Measurements from ENCODE around the gene KIF15.

KIF15 gene

DNA sequence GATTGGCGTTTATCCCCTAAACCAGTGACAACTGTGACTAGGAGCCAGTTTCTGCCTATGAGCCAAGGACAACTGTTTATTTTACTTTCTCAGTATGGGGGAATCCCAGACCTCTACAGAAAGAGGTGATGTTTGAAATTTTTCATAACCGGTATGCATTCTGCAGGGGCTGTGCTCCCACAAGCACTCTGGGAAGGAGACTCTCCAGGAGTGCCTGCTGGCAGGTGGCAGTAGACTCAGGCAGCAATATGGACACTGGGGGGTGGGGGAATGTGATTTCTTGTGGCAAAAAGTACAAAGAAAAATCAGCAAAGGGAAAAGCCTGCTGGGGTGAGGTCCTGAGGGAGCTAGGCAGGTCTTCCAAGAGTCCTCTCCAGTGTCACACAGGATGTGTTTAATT, 118.7 kb downstream of the KIF15 start:
- DNase-seq = no peak

- no peak for DNase-seq
Measured at GRCh38 chr3:44883213-44883955, 121.8 kb downstream of the KIF15 start.

- no peak for DNase-seq
Measured at GRCh38 chr3:44883999-44884431, 122.4 kb downstream of the KIF15 start.

DNA sequence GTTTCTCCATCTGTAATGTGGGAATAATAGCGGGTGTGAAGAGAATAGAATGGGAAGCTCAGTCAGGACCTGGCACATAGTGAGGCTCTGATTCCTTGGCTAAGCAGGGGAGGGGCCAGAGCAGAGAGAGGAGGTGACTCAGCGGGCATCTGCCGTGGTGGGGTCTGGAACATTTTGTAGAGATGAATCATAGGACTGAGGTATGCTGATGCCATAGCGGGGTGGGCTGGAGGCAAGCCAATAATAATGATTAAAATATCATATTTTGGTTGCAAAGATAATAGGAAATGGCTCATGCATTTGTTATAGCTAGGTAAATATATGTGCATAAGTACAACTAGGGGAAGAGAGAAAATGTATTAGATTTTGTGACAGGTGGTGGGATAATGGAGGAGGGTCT, 124.0 kb downstream of the KIF15 start:
- no peak for DNase-seq

DNA sequence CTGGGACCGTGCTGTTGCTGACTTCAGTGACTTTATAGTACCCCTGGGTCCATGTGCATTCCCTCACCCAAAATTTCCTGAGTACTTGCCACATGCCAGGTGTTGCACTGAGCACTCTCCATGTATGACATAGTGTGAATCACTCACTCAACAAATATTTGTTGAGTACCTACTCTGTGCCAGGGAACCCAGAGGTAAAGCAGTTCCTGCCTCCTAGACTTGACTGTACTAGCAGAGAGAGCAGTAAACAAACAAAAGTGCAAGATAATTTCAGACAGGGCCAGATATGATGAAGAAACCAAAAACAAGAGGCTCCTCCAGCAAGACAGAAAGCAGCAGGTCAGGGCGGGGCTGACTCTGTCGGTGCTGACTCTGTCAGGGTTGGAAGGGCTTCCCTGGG, 125.0 kb downstream of the KIF15 start:
- DNase-seq = no peak

DNA sequence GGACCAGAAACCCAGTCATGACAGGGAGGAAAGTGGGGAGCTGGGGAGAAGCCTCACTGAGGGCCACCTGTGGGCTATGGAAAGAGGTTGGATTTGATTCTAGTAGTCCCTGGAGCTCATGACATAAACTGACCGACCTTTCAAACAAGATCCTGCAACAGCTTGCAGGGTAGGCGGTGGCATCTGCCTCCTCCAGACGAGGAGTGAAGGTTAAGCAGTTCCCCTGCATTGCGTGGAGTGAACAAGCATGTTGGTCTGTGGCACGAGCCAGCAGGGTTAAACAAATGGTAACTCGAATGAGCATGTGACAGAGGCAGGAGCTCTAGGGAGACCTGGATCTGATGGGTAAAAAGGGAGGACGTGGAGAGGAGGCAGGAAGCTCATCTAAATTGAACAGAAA, 125.5 kb downstream of the KIF15 start:
- DNase-seq = no peak

DNA sequence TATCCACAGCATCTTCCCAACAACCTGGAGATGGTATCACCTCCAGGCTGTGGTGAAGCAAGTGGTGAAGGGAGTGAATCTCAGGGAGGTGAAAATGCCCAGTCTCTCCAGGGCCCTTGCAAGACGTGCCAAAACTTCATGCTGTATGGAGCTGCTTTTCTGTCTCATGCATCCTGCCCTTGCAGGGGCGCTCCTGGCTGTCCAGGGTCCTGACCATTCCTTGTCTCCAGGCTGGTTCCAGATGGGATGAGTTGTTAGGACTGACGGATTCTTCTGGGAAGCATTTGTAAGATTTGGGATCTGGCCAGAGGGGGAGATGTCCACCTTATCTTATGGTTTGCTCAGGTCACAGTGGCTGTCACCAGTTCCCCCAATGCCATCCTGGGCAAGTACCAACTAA, 128.7 kb downstream of the KIF15 start:
- DNase-seq = no peak

GRCh38 chr3:44890852-44891251, 129.3 kb downstream of the KIF15 start:
- no peak for DNase-seq

- DNase-seq = no peak
Measured at GRCh38 chr3:44892689-44893088, 131.1 kb downstream of the KIF15 start.

GRCh38 chr3:44893097-44893496, 131.5 kb downstream of the KIF15 start:
- DNase-seq = no peak

DNA sequence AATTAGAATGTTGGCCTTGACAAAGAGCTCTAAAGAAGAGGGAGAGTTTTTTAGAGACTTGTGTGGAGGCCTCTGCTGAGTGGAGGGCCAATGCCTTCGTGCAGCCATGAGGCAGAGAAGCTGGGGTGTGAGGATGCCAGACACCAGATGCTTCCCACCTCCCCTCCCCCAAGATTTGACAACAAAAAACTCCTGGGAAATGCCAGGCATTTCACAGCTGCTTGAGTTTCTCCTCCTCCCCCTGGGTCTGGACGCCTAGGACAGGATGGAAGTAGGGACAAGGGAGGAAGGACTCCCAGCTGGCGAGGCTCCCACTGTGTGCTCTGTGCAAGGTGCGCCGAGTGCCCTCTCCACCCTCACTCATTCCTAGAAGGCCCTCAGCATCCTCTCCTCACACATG, 132.9 kb downstream of the KIF15 start:
- no peak for DNase-seq

GRCh38 chr3:44896440-44896839, 134.8 kb downstream of the KIF15 start:
- DNase-seq = no peak

DNA sequence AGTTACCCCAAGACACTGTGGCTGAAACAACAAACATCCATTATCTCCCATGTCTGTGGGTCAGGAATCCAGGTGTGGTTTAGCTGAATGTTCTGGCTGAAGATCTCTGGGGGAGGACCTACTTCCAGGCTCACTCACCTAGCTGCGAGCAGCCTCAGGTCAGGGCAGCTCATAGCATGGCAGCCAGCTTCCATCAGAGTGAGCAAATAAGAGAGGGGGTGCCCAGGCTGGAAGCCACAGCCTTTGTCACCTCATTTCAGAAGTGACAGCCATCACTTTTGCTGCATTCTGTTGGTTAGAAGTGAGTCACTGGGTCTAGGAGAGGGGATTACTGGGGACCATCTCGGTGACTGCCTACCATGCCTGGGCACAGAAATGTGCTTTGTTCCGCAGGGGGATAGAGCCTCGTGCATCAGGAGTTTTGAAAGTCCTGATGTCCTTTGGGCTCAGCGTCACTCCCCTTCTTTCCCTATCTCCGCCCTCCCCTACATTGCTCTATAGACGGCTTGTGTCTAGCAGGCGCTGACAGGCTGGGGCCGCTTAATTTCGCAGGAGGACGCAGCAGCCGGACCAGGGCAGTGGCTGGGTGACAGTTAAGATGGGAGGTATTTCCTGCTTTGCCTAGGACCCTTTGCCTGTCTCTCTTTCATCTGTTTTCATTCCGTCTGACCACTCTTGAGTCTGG, 138.2 kb downstream of the KIF15 start:
- DNase-seq = no peak

- no peak for DNase-seq
Measured at GRCh38 chr3:44902628-44903027, 141.0 kb downstream of the KIF15 start.
